Fibroblast of peridontal ligament (primary cell): ENCODE results near the gene CALD1.

Experiments used
- DNase-seq: peaks from one replicate; pipeline ENCODE4 v3.0.0-alpha.2; 2010; ENCODE audit errors: extremely low read depth

CALD1 gene

GRCh38 chr7:134761266-134761665 is 18.2 kb upstream of the CALD1 start:
- peak; percentile 75 for DNase-seq

- no peak for DNase-seq
These were observed 15.5 kb upstream of the CALD1 start for GRCh38 chr7:134763960-134764359.

GRCh38 chr7:134764365-134764764 is 15.1 kb upstream of the CALD1 start:
- DNase-seq: no peak

GRCh38 chr7:134766779-134767519 is 12.5 kb upstream of the CALD1 start:
- DNase-seq: peak; percentile 89

- peak; percentile 55 for DNase-seq
These were observed 11.8 kb upstream of the CALD1 start for GRCh38 chr7:134767520-134768168.

- DNase-seq: no peak
These were observed 11.2 kb upstream of the CALD1 start for GRCh38 chr7:134768243-134768642.

GRCh38 chr7:134770676-134771075 is 8.8 kb upstream of the CALD1 start:
- DNase-seq: no peak

- DNase-seq: no peak
These were observed 8.3 kb upstream of the CALD1 start for GRCh38 chr7:134771111-134771510.

- DNase-seq: no peak
These were observed 7.5 kb upstream of the CALD1 start for GRCh38 chr7:134771889-134772288.

- DNase-seq: peak; percentile 66
These were observed 7.0 kb upstream of the CALD1 start for GRCh38 chr7:134772401-134772800.

GRCh38 chr7:134773164-134773563 is 6.3 kb upstream of the CALD1 start:
- no peak for DNase-seq

GRCh38 chr7:134774119-134774518 is 5.3 kb upstream of the CALD1 start:
- no peak for DNase-seq

GRCh38 chr7:134777470-134777869 is 2.0 kb upstream of the CALD1 start:
- DNase-seq: peak; percentile 68

GRCh38 chr7:134777908-134778580 is 1.4 kb upstream of the CALD1 start:
- DNase-seq: peak; percentile 83

- no peak for DNase-seq
These were observed 269 bp downstream of the CALD1 start for GRCh38 chr7:134779741-134780065.

GRCh38 chr7:134780166-134780828 is 863 bp downstream of the CALD1 start:
- peak; percentile 68 for DNase-seq

- peak; percentile 65 for DNase-seq
These were observed 1.7 kb downstream of the CALD1 start for GRCh38 chr7:134781171-134781570.

GRCh38 chr7:134782121-134782623 is 2.7 kb downstream of the CALD1 start:
- peak; percentile 83 for DNase-seq

- DNase-seq: peak; percentile 58
These were observed 4.0 kb downstream of the CALD1 start for GRCh38 chr7:134783294-134784069.

GRCh38 chr7:134784251-134785049 is 5.0 kb downstream of the CALD1 start:
- peak; percentile 56 for DNase-seq

GRCh38 chr7:134785842-134786241 is 6.4 kb downstream of the CALD1 start:
- DNase-seq: peak; percentile 71
